Uterus (tissue), 2 donors: ENCODE data around the gene CPNE4.

Experiments used
- POLR2A ChIP-seq, 2 donors: fragments of 450-650 bp; IDR thresholded peaks; one replicate each; pipeline ENCODE4 v1.6.1; 2016; ENCODE audit warnings: antibody characterized with exemption in 2 of 2, mild to moderate bottlenecking in 1 of 2, moderate library complexity in 1 of 2
- TF ChIP-seq, protein P1 (sequence below), 4 experiments: fragments of 200-600 bp in 2 of 4; fragments of 450-650 bp in 2 of 4; sonication (generic) in 2 of 4; IDR thresholded peaks; one replicate each; pipeline ENCODE4 v1.5.1; 2016 to 2019; ENCODE audit warnings: antibody characterized with exemption in 4 of 4, mild to moderate bottlenecking in 2 of 4, moderate library complexity in 1 of 4

DNA sequence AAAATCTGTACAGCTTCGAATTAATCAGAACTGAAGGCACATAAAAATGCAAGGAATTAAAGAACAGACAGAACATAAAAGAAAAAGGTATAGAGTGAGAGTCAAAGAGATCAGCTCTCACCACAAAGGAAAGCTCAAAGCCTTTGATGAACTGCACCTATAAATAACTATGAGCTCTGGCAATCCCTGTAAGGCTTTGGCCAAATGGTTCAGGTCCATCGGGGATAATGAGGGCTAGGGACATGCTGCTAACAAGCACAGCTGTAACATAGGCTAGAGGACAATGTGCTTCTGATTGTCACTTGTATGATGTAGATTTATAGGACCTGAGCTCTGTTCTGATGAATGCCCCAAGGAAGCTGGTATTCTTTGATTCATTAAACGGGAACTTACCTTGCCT, 418.1 kb downstream of the CPNE4 start:
- TF ChIP-seq, protein P1, sequence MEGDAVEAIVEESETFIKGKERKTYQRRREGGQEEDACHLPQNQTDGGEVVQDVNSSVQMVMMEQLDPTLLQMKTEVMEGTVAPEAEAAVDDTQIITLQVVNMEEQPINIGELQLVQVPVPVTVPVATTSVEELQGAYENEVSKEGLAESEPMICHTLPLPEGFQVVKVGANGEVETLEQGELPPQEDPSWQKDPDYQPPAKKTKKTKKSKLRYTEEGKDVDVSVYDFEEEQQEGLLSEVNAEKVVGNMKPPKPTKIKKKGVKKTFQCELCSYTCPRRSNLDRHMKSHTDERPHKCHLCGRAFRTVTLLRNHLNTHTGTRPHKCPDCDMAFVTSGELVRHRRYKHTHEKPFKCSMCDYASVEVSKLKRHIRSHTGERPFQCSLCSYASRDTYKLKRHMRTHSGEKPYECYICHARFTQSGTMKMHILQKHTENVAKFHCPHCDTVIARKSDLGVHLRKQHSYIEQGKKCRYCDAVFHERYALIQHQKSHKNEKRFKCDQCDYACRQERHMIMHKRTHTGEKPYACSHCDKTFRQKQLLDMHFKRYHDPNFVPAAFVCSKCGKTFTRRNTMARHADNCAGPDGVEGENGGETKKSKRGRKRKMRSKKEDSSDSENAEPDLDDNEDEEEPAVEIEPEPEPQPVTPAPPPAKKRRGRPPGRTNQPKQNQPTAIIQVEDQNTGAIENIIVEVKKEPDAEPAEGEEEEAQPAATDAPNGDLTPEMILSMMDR (IDR thresholded peaks at IDR 0.05): no peak
- TF ChIP-seq POLR2A (IDR thresholded peaks at IDR 0.05): no peak
